ENCODE measurements around the gene TNRC6C.

TNRC6C gene

DNA sequence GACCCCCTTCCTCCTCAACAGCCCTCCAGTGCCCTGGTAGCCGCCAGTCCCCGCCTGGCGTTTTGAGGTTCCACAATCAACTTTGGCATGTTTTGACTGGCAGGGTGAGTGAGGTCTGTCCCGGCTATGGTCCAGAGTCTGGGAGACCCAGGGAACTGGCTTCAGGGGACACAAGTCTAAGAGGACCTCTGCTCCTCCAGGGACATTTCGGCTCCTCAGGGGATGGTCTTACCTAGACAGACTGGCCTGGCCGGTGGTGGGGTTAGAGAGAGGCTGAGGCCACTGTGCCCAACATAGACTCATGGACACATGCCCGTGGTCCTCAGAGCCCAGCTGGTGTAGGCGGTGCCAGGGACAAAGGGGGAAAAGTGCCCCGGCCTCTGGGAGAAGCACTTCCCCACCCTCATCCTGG, 174.3 kb downstream of the TNRC6C start:
- H3K4me3 ChIP-seq: no peak overlapping the region
- H3K27ac ChIP-seq: no peak overlapping the region
- DNase-seq (ENCODE audit: low spot score): no peak
- TF ChIP-seq CTCF (IDR thresholded peaks at IDR 0.05): no peak

GRCh38 chr17:78133179-78133951, 174.9 kb downstream of the TNRC6C start:
- no peak overlapping the region for H3K4me3 ChIP-seq
- no peak overlapping the region for H3K27ac ChIP-seq
- no peak for DNase-seq (ENCODE audit: low spot score)
- TF ChIP-seq CTCF (IDR thresholded peaks at IDR 0.05): no peak

- Histone ChIP-seq H3K27ac (no peak overlapping the region), H3K4me3 (no peak overlapping the region)
- no peak for DNase-seq (ENCODE audit: low spot score)
- no peak for TF ChIP-seq CTCF (IDR thresholded peaks at IDR 0.05)
Observed at GRCh38 chr17:78133971-78134898, 175.7 kb downstream of the TNRC6C start.

DNA sequence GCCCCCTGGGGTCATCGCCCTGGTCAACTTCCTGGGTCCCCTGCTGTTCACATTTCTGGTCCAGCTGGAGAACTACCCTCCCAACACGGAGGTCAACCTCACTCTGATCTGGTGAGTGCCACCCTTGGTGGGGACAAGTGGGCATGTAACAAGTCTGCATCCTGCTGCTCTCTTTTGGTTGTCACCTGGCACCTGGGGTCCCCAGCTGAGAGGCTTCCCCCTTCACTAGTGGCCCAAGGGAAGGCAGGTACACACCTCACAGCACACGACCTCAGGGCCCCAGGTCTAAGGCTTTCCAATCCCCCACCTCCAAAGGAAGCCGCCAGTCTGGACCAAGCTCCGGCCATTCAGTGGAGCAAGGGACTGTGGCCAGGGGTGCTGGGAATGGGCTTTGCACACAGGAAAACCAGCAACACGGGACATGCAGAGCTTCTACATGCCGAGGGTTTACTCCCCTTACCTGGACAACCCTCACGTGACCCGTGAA, 176.4 kb downstream of the TNRC6C start:
- no peak overlapping the region for H3K27ac ChIP-seq
- no peak overlapping the region for H3K4me3 ChIP-seq
- no peak for TF ChIP-seq CTCF (IDR thresholded peaks at IDR 0.05)
- no peak for DNase-seq (ENCODE audit: low spot score)

DNA sequence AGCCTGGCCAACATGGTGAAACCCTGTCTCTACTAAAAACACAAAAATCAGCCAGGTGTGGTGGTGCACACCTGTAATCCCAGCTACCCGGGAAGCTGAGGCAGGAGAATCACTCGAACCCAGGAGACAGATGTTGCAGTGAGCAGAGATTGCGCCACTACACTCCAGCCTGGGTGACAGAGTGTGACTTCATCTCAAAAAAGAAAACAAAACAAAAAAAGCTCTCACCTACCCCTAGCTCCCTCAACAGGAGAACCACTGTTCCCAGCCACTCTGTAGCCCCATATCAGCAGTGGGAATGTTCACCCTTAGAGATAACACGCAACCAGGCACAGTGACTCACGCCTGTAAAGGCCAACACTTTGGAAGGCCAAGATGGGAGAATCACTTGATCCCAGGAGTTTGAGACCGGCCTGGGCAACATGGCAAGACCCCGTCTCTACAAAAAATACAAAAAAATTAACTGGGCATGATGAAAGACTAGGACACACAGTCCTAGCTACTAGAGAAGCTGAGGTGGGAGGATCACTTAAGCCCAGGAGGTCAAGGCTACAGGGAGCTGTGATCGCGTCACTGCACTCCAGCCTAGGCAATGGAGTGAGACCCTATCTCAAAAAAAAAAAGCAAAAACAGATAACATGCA, 177.5 kb downstream of the TNRC6C start:
- no peak for TF ChIP-seq CTCF (IDR thresholded peaks at IDR 0.05)
- no peak overlapping the region for H3K4me3 ChIP-seq
- H3K27ac ChIP-seq: no peak overlapping the region
- no peak for DNase-seq (ENCODE audit: low spot score)

GRCh38 chr17:78137392-78138203, 179.1 kb downstream of the TNRC6C start:
- DNase-seq (ENCODE audit: low spot score): peak; percentile 73
- Histone ChIP-seq H3K4me3 (no peak overlapping the region), H3K27ac (no peak overlapping the region)
- no peak for TF ChIP-seq CTCF (IDR thresholded peaks at IDR 0.05)

All from coronary artery (tissue), 2 donors.